Gastrocnemius medialis (tissue), 4 donors: ENCODE data around the gene COA8.

Experiments
- POLR2A ChIP-seq, 2 donors: fragments of 450-650 bp; IDR thresholded peaks; one replicate each; pipeline ENCODE4 v1.6.1; 2017; ENCODE audit warnings: antibody characterized with exemption in 2 of 2, mild to moderate bottlenecking in 2 of 2, moderate library complexity in 2 of 2
- TF ChIP-seq, protein P1 (sequence below), 5 experiments: fragments of 450-650 bp in 3 of 5; fragments of 200-600 bp in 2 of 5; sonication (generic) in 2 of 5; IDR thresholded peaks in 4 of 5; conservative IDR thresholded peaks in 1 of 5; 1 replicate in 4 of 5; 2 replicates in 1 of 5; pipeline ENCODE4 v1.5.1; 2016 to 2019; ENCODE audit warnings: antibody characterized with exemption in 5 of 5, mild to moderate bottlenecking in 3 of 5, moderate library complexity in 3 of 5

DNA sequence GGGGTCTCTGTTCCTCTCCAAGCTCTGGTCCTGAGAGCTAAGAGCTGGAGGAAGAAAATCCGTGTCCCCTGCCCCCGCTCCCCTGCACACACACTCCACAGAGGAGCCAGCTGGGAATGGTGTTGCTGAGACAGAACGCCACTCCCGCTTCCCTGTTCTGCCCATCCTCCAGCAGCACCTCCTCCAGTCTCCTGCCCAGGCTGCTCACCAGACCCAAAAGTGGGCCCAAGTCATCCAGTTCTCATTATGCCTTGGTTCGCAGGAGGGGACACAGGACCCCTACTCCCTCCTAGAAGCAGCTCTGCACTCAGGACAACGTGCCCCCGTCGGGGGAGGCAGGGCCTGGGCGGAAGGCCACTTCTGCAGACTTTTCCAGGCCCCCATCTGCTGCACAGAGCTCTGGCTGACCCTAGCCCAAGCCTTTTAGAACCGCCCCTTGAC is 34.6 kb upstream of the COA8 start:
- no peak for TF ChIP-seq POLR2A (IDR thresholded peaks at IDR 0.05)
- TF ChIP-seq, protein P1, sequence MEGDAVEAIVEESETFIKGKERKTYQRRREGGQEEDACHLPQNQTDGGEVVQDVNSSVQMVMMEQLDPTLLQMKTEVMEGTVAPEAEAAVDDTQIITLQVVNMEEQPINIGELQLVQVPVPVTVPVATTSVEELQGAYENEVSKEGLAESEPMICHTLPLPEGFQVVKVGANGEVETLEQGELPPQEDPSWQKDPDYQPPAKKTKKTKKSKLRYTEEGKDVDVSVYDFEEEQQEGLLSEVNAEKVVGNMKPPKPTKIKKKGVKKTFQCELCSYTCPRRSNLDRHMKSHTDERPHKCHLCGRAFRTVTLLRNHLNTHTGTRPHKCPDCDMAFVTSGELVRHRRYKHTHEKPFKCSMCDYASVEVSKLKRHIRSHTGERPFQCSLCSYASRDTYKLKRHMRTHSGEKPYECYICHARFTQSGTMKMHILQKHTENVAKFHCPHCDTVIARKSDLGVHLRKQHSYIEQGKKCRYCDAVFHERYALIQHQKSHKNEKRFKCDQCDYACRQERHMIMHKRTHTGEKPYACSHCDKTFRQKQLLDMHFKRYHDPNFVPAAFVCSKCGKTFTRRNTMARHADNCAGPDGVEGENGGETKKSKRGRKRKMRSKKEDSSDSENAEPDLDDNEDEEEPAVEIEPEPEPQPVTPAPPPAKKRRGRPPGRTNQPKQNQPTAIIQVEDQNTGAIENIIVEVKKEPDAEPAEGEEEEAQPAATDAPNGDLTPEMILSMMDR (IDR thresholded peaks at IDR 0.05 in 4 of 5, conservative IDR thresholded peaks at IDR 0.05 in 1 of 5), result no peak
